Measurements from ENCODE around the gene PRND.

DNA sequence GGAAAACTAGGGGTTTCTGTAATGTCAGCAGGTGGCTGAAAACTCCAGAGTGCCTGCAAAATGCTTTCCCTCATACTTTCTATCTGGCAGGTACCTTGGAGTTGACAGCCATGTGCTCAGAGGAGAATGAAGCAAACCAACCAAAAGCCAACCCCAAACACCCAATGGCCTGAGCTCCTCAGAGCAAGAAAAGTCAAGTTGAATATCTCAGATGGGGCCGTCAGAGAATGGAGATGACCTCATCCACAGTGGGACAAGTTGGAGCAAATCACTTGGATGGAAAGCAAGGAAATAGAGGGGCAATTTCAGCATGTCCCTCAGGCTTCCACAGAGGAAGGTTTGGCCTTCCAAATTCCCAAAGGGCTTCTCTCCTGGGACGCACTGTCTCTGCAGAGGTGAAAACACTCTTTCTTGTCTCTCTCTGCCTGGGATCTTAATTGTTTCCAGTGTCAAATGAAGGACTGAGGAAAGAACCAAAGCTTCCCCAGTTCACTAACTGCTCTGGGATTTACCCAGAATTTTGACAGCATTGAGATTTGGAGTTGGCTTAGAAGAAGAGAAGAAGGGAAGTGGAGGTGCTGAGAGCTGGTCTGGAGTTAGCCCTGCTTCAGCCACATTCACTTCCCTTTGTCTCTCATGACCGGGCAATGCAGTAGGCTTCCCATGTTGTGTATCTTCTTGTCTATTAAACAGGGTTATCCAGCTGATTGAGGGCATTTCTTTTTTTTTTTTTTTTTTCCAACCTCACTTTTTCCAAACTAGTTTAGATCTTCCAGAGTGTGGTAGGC is 42.2 kb downstream of the PRND start:
- TF ChIP-seq, protein P1, sequence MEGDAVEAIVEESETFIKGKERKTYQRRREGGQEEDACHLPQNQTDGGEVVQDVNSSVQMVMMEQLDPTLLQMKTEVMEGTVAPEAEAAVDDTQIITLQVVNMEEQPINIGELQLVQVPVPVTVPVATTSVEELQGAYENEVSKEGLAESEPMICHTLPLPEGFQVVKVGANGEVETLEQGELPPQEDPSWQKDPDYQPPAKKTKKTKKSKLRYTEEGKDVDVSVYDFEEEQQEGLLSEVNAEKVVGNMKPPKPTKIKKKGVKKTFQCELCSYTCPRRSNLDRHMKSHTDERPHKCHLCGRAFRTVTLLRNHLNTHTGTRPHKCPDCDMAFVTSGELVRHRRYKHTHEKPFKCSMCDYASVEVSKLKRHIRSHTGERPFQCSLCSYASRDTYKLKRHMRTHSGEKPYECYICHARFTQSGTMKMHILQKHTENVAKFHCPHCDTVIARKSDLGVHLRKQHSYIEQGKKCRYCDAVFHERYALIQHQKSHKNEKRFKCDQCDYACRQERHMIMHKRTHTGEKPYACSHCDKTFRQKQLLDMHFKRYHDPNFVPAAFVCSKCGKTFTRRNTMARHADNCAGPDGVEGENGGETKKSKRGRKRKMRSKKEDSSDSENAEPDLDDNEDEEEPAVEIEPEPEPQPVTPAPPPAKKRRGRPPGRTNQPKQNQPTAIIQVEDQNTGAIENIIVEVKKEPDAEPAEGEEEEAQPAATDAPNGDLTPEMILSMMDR (conservative IDR thresholded peaks at IDR 0.05 in 1 of 2, IDR thresholded peaks at IDR 0.05 in 1 of 2; ENCODE audit: low read depth in 1 of 2, low read length in 2 of 2), result no peak
- no peak for TF ChIP-seq EZH2 (IDR thresholded peaks at IDR 0.05; ENCODE audit: low read length, missing control alignments)
